Stimulated activated CD4-positive, alpha-beta T cell treated with anti-CD3 and anti-CD28 coated beads, Interleukin-12 subunit alpha, Interleukin-12 subunit beta, amount 100 ng/mL, for 48 hours (primary cell): ENCODE data around the gene LRRFIP1.
"Not testable (repeated sequence)": the region's sequence is repeated elsewhere in the genome, so short reads cannot be mapped to it uniquely, and the experiment has no call there.

Experiments used
- DNase-seq, 3 donors: peaks; one replicate each; pipeline ENCODE4 v3.0.0-alpha.2; 2020; ENCODE audit warnings: low read depth in 2 of 3, low spot score in 1 of 3

LRRFIP1 gene

GRCh38 chr2:237661270-237661669 lies 33.9 kb downstream of the LRRFIP1 start:
- DNase-seq = no peak

DNA sequence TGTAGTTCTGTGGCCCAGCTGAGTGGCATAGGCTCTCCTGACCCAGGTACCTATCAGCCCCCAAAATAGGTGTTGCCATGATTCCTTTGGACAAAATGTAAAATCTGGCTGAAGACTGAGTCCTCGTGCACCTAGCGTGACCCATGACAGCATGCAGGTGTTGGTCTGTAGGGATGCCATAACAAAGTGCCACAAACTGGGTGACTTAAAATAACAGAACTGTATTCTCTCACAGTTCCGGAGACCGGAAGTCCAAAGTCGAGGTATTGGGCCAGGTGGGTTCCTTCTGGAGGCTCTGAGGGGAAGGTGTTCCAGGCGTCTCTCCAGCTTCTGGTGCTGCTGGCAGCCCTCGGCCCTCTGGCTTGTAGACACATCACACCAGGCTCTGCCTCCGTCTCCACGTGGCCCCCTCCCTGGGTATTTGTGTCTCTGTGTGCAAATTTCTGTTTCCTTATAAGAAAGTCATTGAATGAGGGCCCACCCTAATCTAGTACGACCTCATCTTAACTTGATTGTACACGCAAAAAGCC lies 34.5 kb downstream of the LRRFIP1 start:
- no peak for DNase-seq

DNA sequence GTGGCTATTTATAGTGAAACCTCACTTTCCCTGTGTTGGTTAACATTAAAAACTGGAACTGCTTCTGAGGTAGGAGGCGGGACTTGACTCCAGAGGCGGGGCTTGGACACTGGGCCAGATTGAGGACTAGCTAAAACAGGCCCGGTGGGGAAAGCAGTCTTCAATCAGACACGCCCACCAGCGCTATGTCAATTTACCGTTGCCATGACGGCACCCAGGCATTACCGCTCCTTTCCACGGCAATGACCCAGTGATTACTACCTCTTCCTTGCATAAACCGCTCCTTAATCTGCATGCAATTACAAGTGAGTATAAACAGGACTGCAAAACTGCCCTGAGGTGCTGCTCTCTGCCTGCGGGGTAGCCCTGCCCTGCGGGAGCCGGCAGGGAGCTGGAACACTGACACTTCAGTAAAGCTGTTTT lies 35.3 kb downstream of the LRRFIP1 start:
- DNase-seq = peak; percentile 25 to 42 (median 38)

GRCh38 chr2:237663517-237664110 lies 36.2 kb downstream of the LRRFIP1 start:
- no peak for DNase-seq

GRCh38 chr2:237664151-237664550 lies 36.8 kb downstream of the LRRFIP1 start:
- DNase-seq = no peak

GRCh38 chr2:237665713-237666143 lies 38.3 kb downstream of the LRRFIP1 start:
- DNase-seq = no peak

GRCh38 chr2:237666606-237667005 lies 39.2 kb downstream of the LRRFIP1 start:
- no peak for DNase-seq

GRCh38 chr2:237667050-237667576 lies 39.7 kb downstream of the LRRFIP1 start:
- not testable (repeated sequence) for DNase-seq

- no peak for DNase-seq
Measured at GRCh38 chr2:237667893-237668292, 40.5 kb downstream of the LRRFIP1 start.

DNA sequence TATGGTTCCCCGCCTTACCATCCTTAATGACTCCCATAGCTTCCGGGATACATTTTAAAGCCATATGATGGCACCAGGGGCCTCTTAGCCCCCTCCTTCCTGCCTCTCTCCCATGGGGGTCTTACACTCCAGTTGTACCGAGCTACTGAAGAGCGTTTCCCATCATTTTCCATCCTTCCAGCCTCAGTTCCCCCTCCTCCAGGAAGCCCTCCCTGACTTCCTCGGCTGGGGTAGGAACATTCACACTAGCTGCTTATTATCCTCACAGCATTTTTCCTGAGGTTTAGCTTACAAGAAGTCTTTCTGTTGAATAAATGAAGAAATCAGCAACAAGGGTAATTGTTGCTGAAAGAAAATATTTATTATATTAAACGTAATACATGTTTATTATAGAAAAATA lies 41.1 kb downstream of the LRRFIP1 start:
- DNase-seq = no peak

GRCh38 chr2:237669283-237669627 lies 41.9 kb downstream of the LRRFIP1 start:
- DNase-seq = no peak

- no peak for DNase-seq
Measured at GRCh38 chr2:237669628-237670392, 42.4 kb downstream of the LRRFIP1 start.

- DNase-seq = no peak
Measured at GRCh38 chr2:237670641-237671040, 43.3 kb downstream of the LRRFIP1 start.

- no peak for DNase-seq
Measured at GRCh38 chr2:237671466-237672138, 44.2 kb downstream of the LRRFIP1 start.

DNA sequence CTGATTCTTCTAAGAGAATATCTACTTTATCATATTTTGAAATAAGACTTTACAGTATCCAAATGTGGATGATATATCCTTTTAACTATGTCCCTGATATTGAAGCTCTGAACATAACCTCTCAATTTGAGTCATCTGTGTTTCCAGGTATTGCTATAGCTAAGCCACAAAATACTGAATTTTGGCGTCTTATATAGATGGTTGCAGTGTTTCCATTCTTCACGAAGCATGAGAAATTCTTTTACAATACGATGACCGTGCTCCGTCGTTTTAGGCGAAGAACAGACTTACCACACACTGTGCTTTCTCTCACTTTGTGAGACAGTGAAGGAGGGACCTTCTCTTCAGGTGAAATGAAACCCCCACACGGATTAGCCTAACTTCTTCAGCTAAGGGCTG lies 45.3 kb downstream of the LRRFIP1 start:
- no peak for DNase-seq

DNA sequence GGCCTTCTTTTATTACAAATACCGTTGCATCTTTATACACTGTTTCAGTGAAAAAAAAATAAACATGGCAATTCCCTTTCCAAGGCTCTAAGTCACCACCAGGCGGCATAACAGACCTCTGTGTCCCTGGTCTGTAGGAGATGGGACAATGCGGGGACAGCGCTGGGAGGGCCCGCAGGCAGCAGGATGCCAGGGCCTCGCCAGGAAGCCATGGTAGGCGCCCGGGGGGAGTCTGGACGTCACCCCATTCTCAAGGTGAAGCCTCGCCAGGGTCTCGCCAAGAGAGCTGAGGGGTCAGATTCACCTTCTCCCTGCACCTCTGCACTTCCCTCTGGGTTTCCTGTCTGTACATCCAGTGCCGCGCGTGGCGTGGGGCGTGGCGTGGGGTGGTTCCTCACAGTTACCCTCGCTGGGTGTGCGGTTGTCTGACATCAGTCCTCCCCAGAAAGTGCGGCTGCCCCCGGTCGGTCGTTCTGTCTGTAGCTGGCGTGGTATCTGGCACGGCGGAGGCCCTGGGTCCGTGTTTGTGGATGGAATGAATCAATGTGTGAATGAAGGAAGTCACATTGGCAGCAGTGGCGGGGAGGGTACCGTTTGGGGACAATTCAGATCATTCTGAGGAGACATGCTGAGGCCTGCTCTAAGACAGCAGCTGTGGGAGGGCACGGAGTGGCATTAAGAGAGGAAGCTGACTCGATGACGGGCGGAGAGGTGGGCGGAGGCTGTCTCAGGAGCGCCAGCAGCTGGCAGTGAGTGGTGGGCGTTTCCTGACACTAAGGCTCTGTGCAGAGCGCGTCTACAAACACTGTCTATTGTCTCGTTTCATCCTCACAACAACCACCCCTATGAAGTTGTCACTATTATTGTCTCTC lies 46.0 kb downstream of the LRRFIP1 start:
- peak; percentile 70 to 78 (median 75) for DNase-seq

DNA sequence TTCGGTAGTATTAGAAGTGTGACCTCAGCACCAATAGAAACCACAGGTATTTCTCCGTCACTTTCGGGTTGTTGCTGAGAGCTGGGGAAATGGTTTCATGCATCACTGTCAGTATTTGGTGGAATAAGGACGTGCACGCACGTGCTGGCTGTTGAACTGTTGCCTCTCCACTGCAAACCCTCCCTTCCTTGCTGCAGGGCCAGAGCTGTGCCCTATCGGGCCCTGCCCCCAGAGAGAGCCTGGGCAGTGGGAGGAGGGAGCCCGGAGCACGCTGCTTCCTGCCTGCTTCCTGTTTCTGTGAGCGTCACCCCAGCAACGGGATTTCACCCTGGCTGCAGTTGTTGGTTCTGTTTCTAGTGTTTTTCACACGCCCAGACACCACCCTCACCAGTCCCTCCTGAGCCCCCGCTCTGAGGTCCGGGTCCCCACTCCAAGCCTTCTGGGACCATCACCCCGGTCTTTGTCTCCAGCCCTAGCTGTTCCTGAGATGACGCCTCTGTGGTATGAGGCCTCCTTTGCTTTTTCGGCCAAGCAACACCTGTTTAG lies 47.4 kb downstream of the LRRFIP1 start:
- peak; percentile 50 to 73 (median 59) for DNase-seq

- DNase-seq = no peak
Measured at GRCh38 chr2:237675316-237675715, 47.9 kb downstream of the LRRFIP1 start.

DNA sequence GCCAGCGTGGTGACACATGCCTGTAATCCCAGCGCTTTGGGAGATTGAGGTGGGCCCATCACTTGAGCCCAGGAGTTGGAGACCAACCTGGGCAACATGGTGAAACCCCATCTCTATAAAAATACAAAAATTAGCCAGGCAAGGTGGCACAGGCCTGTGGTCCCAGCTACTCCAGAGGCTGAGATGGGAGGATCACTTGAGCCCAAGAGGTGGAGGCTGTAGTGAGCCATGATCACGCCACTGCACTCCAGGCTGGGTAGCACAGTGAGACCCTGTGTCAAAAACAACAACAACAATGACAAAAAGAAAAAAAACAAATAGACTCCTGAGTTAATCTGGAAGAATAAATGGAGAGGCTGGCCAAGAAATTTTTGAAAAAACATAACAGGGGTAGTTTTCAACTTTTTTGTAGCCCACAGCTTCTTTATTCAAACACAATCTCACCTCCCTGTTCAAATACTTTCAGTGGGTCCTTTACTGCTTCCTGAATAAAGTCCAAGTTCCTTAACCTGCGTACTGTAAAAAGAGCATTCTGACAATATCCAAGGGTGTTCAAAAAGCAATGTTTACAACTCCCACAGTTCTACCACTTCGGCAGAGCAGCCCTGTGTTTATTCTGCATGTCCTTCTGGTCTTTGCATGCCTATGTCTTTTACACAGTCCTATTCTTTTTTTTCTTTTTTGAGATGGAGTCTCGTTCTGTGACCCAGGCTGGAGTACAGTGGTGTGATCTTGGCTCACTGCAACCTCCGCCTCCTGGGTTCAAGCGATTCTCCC lies 53.5 kb downstream of the LRRFIP1 start:
- no peak for DNase-seq

DNA sequence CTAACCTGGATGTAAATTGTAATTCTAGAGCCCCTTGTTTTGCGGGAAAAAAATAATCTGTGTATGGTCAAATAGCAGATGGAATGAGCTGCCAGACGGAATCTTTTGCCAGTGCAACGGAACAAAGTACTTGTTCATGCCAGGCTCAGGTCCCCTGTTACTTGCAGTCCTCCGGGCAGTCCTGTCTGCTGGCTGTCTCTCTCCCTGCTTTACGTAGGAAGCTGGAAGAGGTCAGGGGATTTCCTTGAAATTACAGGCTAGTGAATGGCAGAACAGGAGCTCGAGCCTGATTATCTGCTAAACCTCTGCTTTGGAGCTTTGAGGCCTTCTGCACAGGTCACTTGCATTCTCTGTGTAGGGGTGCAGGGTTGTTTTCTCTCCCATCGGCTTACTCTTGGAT lies 54.8 kb downstream of the LRRFIP1 start:
- no peak for DNase-seq
